Kidney epithelial cell (primary cell): ENCODE measurements around the gene IFFO2. TPM values are rescaled to one million over a fixed set of nuclear protein-coding genes. Genes with fewer than 3 reads are reported as not detected.

Experiments
- DNase-seq: peaks from one replicate; pipeline ENCODE4 v3.0.0-alpha.2; 2010; ENCODE audit warnings: low read depth
- H3K27me3 ChIP-seq: 2 replicates; pipeline ENCODE4 v1.6.0; 2011; ENCODE audit warnings: low read length; ENCODE audit not compliant: control insufficient read depth, insufficient read depth
- H3K36me3 ChIP-seq: 2 replicates; pipeline ENCODE4 v1.5.1; 2011; ENCODE audit warnings: low read length; ENCODE audit not compliant: control insufficient read depth, insufficient read depth
- H3K4me3 ChIP-seq: 2 replicates; pipeline ENCODE4 v1.5.1; 2011; ENCODE audit warnings: low read depth, mild to moderate bottlenecking, control low read depth, low read length
- total RNA-seq: library from RNA; depleted of rRNA; stranded (reverse); fragments of >200 nt; gene quantifications from 2 replicates; pipeline ENCODE4 v1.2.3, GENCODE V29; 2015
- TF ChIP-seq, protein P1 (sequence below): IDR thresholded peaks from 2 replicates; pipeline ENCODE4 v1.5.1; 2011; ENCODE audit warnings: mild to moderate bottlenecking, moderate library complexity, low read length, control low read depth, inconsistent platforms; ENCODE audit not compliant: insufficient read depth, poor library complexity, severe bottlenecking

IFFO2 gene
- total RNA-seq, 1 donor from 2014 or later = 25.3 TPM

GRCh38 chr1:18907917-18908845, 48.3 kb downstream of the IFFO2 start:
- H3K4me3 ChIP-seq = no peak overlapping the region
- TF ChIP-seq, protein P1, sequence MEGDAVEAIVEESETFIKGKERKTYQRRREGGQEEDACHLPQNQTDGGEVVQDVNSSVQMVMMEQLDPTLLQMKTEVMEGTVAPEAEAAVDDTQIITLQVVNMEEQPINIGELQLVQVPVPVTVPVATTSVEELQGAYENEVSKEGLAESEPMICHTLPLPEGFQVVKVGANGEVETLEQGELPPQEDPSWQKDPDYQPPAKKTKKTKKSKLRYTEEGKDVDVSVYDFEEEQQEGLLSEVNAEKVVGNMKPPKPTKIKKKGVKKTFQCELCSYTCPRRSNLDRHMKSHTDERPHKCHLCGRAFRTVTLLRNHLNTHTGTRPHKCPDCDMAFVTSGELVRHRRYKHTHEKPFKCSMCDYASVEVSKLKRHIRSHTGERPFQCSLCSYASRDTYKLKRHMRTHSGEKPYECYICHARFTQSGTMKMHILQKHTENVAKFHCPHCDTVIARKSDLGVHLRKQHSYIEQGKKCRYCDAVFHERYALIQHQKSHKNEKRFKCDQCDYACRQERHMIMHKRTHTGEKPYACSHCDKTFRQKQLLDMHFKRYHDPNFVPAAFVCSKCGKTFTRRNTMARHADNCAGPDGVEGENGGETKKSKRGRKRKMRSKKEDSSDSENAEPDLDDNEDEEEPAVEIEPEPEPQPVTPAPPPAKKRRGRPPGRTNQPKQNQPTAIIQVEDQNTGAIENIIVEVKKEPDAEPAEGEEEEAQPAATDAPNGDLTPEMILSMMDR = no peak
- H3K36me3 ChIP-seq = peaks cover 7% of the 10 kb centered on the region
- no peak for DNase-seq
- H3K27me3 ChIP-seq = no peaks in the 10 kb centered on the region

DNA sequence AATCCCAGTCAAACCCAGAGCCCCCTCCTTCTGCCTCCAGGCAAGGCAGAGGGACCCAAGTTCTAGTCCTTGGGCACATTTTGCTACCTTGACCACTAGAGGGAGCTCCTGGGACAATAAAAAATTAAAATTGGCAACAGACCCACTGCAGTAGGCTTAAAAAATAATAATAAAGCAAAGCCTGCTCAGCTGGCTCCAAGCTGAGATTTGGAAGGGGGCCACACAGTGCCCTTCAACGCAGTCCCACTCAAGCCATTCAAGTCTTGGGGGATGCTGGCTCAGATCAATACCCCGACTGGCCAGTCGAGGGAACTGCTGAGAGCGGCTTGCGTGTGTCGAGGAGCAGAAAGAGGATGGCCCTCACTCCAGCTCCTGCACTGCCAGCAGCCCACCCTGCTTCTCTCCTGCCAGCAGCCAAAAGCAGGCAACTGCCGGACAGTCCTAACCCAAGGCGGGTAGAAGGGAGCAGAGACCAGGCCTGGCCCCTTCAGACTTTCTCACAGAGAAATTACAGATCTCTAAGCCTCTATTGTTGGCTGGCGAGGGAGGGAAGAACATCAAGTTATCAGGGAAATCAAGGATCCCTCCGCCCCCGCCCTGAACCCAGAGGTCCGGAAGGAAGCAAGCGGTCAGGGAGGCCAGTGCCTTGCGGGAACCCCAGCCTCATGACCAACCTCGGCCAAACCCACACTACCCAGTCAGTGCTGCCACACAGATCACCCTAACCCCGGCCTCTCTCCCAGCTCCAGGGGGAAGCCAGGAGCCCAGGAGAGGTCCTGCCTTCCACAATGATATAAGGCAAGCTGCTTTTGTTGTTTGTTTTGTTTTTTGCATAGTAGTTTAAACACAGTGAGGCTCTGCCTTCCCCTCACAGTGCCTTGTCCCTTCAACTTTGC, 49.2 kb downstream of the IFFO2 start:
- DNase-seq = no peak
- TF ChIP-seq, protein P1 = peak; percentile 80
- Histone ChIP-seq H3K4me3 (no peak overlapping the region), H3K36me3 (peaks cover 7% of the 10 kb centered on the region), H3K27me3 (no peaks in the 10 kb centered on the region)

GRCh38 chr1:18903291-18903756, 53.2 kb downstream of the IFFO2 start:
- no peaks in the 10 kb centered on the region for H3K36me3 ChIP-seq
- no peak for DNase-seq
- H3K27me3 ChIP-seq = no peaks in the 10 kb centered on the region
- peak overlapping the region; percentile 45 for H3K4me3 ChIP-seq
- TF ChIP-seq, protein P1 = no peak

- peak; percentile 94 for DNase-seq
Measured at GRCh38 chr1:18902523-18903290, 53.8 kb downstream of the IFFO2 start, which contains the start of gene ALDH4A1. Gene ALDH4A1 (minus strand): TSS chr1:18902555. CDS start chr1:18902523, 32 bp downstream.

GRCh38 chr1:18901952-18902522, 54.4 kb downstream of the IFFO2 start:
- TF ChIP-seq, protein P1 = no peak
- no peak for DNase-seq
- Histone ChIP-seq H3K27me3 (no peaks in the 10 kb centered on the region), H3K4me3 (peak overlapping the region; percentile 71), H3K36me3 (no peaks in the 10 kb centered on the region)

More at GRCh38 chr1:18902523-18903290, 53.8 kb downstream of the IFFO2 start, which contains the start of gene ALDH4A1:
- peak within 1 kb of the TSS; percentile 71 for H3K4me3 ChIP-seq
- no peaks in the 10 kb centered on the region for H3K36me3 ChIP-seq
- no peaks in the 10 kb centered on the region for H3K27me3 ChIP-seq
- TF ChIP-seq, protein P1 = no peak
